Tibial artery (tissue), 4 donors: ENCODE results near the gene INKA1.

ENCODE experiments used
- DNase-seq, 2 donors: peaks; one replicate each; pipeline ENCODE4 v3.0.0-alpha.2; 2019
- H3K27ac ChIP-seq, 2 donors: fragments of 200-600 bp; sonication (generic) in 1 of 2; 1 replicate in 1 of 2; 2 replicates in 1 of 2; pipeline ENCODE4 v1.5.1; 2018 to 2019; ENCODE audit warnings: mild to moderate bottlenecking in 1 of 2
- H3K27me3 ChIP-seq, 2 donors: fragments of 200-600 bp; sonication (generic) in 1 of 2; one replicate each; pipeline versions ENCODE4 v1.5.1 to v1.6.0; 2016 to 2019
- H3K36me3 ChIP-seq, 3 donors: fragments of 200-600 bp; sonication (generic) in 2 of 3; one replicate each; pipeline ENCODE4 v1.5.1; 2016 to 2019; ENCODE audit warnings: mild to moderate bottlenecking in 2 of 3
- H3K4me1 ChIP-seq, 4 donors: fragments of 200-600 bp; sonication (generic) in 2 of 4; 1 replicate in 3 of 4; 2 replicates in 1 of 4; pipeline ENCODE4 v1.5.1; 2016 to 2019
- H3K4me3 ChIP-seq, 2 donors: fragments of 200-600 bp; sonication (generic) in 1 of 2; 1 replicate in 1 of 2; 2 replicates in 1 of 2; pipeline ENCODE4 v1.5.1; 2018 to 2019; ENCODE audit warnings: mild to moderate bottlenecking in 2 of 2
- H3K9me3 ChIP-seq, 3 donors: fragments of 200-600 bp; sonication (generic) in 1 of 3; one replicate each; pipeline ENCODE4 v1.5.1; 2016 to 2019
- CTCF ChIP-seq, 2 experiments: fragments of 200-600 bp in 1 of 2; fragments of 450-650 bp in 1 of 2; IDR thresholded peaks; one replicate each; pipeline ENCODE4 v1.5.1; 2017 to 2019; ENCODE audit warnings: antibody characterized with exemption in 2 of 2, mild to moderate bottlenecking in 1 of 2, moderate library complexity in 1 of 2
- intact Hi-C: fragments of 100-400 bp; cut with DNase I; formaldehyde crosslinking; loops from one replicate; pipeline ENCODE4 v1.15.0; 2023; ENCODE audit warnings: low total_unique reads

INKA1 gene

GRCh38 chr3:49761661-49762060, 41.4 kb upstream of the INKA1 start:
- no peak for DNase-seq
- TF ChIP-seq CTCF (IDR thresholded peaks at IDR 0.05), result no peak
- Histone ChIP-seq H3K9me3 (no peaks in the 10 kb centered on the region), H3K27ac (no peak overlapping the region), H3K4me1 (peaks cover 0 to 7% (median 3%) of the 10 kb centered on the region in 4 donors), H3K27me3 (no peaks in the 10 kb centered on the region), H3K4me3 (no peak overlapping the region), H3K36me3 (peaks cover 0 to 22% (median 19%) of the 10 kb centered on the region in 3 donors)
- intact Hi-C loops, result no loop called here

GRCh38 chr3:49763981-49764380, 39.1 kb upstream of the INKA1 start:
- Histone ChIP-seq H3K27me3 (no peaks in the 10 kb centered on the region), H3K27ac (no peak overlapping the region), H3K4me1 (no peaks in the 10 kb centered on the region), H3K4me3 (no peak overlapping the region), H3K36me3 (peaks cover 0 to 23% (median 19%) of the 10 kb centered on the region in 3 donors), H3K9me3 (no peaks in the 10 kb centered on the region)
- intact Hi-C loops, result no loop called here
- DNase-seq, result no peak
- TF ChIP-seq CTCF (IDR thresholded peaks at IDR 0.05), result no peak

DNA sequence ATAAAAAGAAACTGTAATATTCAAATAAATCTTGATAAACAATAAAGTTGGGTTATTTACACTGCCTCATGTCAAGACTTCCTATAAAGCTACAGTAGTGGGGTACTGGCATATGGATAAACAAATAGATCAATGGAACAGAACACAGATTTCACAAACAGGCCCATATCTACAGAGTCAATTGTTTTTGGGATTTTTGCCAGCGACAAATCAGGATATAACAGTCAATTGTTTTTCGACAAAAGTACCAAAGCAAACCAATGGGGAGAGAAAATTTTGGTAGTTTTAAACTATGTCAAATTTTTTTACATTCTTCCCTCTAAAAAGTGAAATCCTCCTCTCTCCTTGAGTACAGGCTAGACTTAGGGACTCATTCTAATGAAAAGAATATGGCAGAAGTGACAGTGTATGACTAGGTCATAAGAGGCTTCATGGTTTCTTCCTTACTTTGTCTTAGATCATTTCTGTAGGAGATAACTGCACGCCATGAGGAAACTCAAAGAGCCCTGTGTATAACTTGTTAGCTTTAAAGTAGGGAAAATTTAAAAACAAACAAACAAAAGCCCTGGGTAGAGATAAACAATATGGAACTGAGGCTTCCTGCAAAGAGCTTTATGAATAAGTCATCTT, 33.7 kb upstream of the INKA1 start:
- intact Hi-C loops, result no loop called here
- Histone ChIP-seq H3K9me3 (no peaks in the 10 kb centered on the region), H3K4me3 (no peak overlapping the region), H3K27ac (no peak overlapping the region), H3K4me1 (peaks cover 0 to 18% (median 5%) of the 10 kb centered on the region in 4 donors), H3K27me3 (no peaks in the 10 kb centered on the region), H3K36me3 (peaks cover 0 to 23% (median 8%) of the 10 kb centered on the region in 3 donors)
- TF ChIP-seq CTCF (IDR thresholded peaks at IDR 0.05), result no peak
- DNase-seq, result no peak

DNA sequence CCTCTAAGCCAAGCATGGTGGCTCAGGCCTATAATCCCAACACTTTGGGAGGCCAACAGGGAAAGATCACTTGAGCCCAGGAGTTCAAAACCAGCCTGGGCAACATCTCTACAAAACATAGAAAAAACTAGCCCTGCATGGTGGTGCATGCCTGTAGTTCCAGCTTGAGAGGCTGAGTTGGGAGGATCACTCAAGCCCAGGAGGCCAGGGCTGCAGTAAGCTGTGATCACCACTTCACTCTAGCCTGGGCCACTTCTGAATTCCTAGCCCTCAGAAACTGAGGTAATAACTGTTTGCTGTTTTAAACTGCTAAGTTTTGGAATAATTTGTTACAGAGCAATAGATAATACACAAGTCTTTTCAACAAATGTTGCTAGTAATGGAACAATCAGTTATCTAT, 33.1 kb upstream of the INKA1 start:
- Histone ChIP-seq H3K9me3 (no peaks in the 10 kb centered on the region), H3K27me3 (no peaks in the 10 kb centered on the region), H3K4me1 (peaks cover 0 to 23% (median 5%) of the 10 kb centered on the region in 4 donors), H3K27ac (no peak overlapping the region), H3K4me3 (no peak overlapping the region), H3K36me3 (peaks cover 0 to 18% (median 8%) of the 10 kb centered on the region in 3 donors)
- DNase-seq, result no peak
- intact Hi-C loops, result no loop called here
- no peak for TF ChIP-seq CTCF (IDR thresholded peaks at IDR 0.05)

GRCh38 chr3:49771340-49771938, 31.6 kb upstream of the INKA1 start:
- H3K27ac ChIP-seq, result no peak overlapping the region
- no peak for TF ChIP-seq CTCF (IDR thresholded peaks at IDR 0.05)
- H3K9me3 ChIP-seq, result no peaks in the 10 kb centered on the region
- H3K4me3 ChIP-seq, result no peak overlapping the region
- intact Hi-C loops, result no loop called here
- peaks cover 0 to 27% (median 11%) of the 10 kb centered on the region in 4 donors for H3K4me1 ChIP-seq
- DNase-seq, result no peak
- no peaks in the 10 kb centered on the region for H3K27me3 ChIP-seq
- H3K36me3 ChIP-seq, result peaks cover 0 to 18% (median 0%) of the 10 kb centered on the region in 3 donors
